Measurements from ENCODE around the gene TTLL7.

TTLL7 gene

GRCh38 chr1:83818916-83819315 lies 180.0 kb downstream of the TTLL7 start:
- DNase-seq (ENCODE audit: low spot score), result no peak

GRCh38 chr1:83816836-83817235 lies 182.1 kb downstream of the TTLL7 start:
- DNase-seq (ENCODE audit: low spot score), result no peak

- no peak for DNase-seq (ENCODE audit: low spot score)
Observed at GRCh38 chr1:83815330-83815729, 183.6 kb downstream of the TTLL7 start.
